Esophagus squamous epithelium (tissue), 4 donors: ENCODE results near the gene RMI1.

ENCODE experiments used
- POLR2A ChIP-seq, 4 donors: fragments of 450-650 bp; IDR thresholded peaks; one replicate each; pipeline ENCODE4 v1.6.1; 2017; ENCODE audit warnings: antibody characterized with exemption in 4 of 4, mild to moderate bottlenecking in 4 of 4, moderate library complexity in 3 of 4
- TF ChIP-seq, protein P1 (sequence below), 6 experiments: fragments of 450-650 bp in 4 of 6; fragments of 200-600 bp in 2 of 6; sonication (generic) in 2 of 6; IDR thresholded peaks; one replicate each; pipeline ENCODE4 v1.5.1; 2016 to 2019; ENCODE audit warnings: antibody characterized with exemption in 6 of 6, mild to moderate bottlenecking in 4 of 6, moderate library complexity in 4 of 6

DNA sequence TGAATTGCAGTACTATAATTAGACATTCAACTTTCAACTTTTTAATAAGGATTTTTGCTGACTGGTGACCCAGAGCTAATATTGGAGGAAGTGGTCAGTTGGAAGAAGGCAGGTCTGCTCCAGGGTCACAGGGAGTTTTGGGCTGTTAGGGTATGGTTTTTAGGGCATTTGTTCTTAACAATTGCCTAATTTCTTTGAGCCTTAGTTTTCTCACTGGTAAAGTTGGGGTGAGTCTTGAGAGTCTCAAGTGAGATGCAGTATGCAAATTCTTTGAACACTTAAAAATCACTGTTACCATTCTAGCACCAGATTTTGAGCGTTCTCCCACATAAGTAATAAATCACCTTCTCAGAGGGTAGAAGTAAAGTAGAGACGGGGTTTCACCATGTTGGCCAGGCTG lies 50.9 kb downstream of the RMI1 start:
- TF ChIP-seq, protein P1, sequence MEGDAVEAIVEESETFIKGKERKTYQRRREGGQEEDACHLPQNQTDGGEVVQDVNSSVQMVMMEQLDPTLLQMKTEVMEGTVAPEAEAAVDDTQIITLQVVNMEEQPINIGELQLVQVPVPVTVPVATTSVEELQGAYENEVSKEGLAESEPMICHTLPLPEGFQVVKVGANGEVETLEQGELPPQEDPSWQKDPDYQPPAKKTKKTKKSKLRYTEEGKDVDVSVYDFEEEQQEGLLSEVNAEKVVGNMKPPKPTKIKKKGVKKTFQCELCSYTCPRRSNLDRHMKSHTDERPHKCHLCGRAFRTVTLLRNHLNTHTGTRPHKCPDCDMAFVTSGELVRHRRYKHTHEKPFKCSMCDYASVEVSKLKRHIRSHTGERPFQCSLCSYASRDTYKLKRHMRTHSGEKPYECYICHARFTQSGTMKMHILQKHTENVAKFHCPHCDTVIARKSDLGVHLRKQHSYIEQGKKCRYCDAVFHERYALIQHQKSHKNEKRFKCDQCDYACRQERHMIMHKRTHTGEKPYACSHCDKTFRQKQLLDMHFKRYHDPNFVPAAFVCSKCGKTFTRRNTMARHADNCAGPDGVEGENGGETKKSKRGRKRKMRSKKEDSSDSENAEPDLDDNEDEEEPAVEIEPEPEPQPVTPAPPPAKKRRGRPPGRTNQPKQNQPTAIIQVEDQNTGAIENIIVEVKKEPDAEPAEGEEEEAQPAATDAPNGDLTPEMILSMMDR (IDR thresholded peaks at IDR 0.05): no peak
- no peak for TF ChIP-seq POLR2A (IDR thresholded peaks at IDR 0.05)
